HG03354 (cell line): ENCODE data around the gene DLAT.
"Not testable (repeated sequence)": the region's sequence is repeated elsewhere in the genome, so short reads cannot be mapped to it uniquely, and the experiment has no call there.

Experiments
- ATAC-seq: cut with Tn5 transposase; IDR thresholded peaks from one replicate; pipeline ENCODE4 v1.9.1; 2021; ENCODE audit warnings: mild to moderate bottlenecking; ENCODE audit not compliant: unreplicated experiment, poor library complexity, severe bottlenecking

Gene DLAT

DNA sequence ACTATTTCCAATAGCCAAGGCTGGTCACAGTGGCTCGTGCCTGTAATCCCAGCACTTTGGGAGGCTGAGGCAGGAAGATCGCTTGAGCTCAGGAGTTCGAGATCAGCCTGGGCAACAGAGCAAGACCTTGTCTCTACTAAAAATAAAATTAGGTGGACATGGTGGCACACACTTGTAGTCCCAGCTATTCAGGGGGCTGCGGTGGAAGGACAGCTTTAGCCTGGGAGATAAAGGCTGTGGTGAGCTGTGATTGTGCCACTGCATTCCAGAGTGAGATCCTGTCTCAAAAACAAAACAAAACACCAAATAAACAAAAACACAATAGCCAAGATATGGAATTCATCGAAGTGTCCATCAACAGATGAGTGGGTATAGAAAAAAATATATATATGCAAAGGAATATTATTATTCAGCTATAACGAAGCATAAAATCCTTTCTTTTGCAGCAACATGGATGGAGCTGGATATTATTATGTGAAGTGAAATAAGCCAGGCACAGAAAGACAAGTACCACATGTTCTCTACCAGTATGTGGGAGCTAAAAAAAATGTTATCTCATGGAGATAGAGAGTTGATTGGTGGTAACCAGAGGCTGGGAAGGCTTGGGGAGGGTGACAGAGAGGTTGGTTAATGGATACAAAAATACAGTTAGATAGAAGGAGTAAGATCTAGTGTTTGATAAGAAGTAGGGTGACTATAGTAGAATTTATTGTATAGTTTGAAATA, 22.6 kb upstream of the DLAT start:
- ATAC-seq, result no peak

DNA sequence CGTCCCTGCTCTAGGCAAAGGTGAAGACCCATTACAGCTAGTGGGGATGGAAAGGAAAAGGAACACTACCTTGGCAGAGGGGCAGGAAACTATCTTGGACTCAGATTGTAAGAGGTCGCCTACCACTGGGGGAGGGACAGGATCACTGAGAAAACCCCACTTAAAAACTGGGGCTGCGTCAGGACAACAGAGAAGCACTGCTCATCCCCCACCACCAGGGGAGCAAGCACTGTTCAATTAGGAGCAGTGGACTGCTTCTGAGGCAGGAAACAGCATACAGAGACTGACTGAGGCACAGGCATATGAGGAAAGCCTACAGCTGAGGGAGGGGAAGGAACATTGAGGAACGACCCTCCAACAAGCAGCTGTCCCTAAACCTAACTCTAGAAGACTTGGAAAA, 20.8 kb upstream of the DLAT start:
- ATAC-seq, result peak; percentile 95

DNA sequence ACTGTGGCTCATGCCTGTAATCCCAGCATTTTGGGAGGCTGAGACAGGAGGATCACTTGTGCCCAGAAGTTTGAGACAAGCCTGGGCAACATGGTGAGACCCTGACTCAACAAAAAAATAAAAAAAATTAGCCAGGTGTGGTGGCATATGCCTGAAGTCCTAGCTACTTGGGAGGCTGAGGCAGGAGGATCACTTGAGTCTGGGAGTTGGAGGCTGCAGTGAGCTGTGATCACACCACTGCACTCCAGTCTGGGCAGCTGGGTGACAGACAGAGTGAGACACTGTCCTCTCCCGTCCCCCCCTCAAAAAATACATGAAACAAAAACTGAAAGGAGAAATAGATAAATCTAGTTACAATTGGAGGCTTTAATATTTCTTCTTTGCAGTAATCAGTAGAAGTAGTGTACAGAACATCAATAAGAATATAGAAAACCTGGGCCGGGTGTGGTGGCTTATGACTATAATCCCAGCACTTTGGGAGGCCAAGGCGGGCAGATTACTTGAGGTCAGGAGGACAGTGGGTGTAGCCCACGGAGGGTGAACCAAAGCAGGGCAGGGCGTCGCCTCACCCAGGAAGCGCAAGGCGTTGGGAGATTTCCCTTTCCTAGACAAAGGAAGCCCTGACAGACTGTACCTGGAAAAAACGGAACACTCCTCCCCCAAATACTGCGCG, 19.6 kb upstream of the DLAT start:
- no peak for ATAC-seq

DNA sequence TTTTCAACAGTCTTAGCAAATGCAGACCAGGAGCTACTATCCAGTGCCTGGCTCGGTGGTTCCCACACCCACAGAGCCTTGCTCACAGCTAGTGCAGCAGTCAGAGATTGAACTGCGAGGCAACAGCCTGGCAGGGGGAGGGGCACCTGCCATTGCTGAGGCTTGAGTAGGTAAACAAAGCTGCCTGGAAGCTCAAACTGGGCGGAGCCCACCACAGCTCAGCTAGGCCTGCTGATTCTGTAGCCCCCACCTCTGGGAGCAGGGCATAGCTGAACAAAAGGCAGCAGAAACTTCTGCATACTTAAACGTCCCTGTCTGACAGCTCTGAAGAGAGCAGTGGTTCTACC, 19.1 kb upstream of the DLAT start:
- not testable (repeated sequence) for ATAC-seq

DNA sequence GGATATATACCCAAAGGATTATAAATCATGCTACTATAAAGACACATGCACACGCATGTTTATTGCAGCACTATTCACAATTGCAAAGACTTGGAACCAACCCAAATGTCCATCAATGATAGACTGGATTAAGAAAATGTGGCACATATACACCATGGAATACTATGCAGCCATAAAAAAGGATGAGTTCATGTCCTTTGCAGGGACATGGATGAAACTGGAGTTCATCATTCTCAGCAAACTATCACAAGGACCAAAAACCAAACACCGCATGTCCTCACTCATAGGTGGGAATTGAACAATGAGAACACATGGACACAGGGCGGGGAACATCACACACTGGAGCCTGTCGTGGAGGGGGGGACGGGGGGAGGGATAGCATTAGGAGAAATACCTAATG, 13.8 kb upstream of the DLAT start:
- ATAC-seq, result not testable (repeated sequence)

DNA sequence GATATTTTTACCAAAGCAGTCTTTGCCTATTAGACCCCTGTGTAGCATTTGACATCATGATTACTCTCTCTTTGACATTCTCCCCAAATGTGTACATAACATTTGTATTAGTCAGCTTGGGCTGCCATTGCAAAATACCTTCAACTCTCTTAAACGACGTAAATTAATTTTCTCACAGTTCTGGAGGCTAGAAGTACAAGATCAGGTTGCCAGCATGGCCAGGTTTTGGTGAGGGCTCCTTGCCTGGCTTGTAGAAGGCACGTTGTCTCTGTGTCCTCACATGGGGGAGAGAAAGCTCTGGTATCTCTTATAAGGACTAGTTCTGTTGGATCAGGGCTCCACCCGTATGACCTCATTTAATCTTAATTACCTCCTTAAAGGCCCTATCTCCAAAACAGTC, 12.3 kb upstream of the DLAT start:
- ATAC-seq, result no peak

DNA sequence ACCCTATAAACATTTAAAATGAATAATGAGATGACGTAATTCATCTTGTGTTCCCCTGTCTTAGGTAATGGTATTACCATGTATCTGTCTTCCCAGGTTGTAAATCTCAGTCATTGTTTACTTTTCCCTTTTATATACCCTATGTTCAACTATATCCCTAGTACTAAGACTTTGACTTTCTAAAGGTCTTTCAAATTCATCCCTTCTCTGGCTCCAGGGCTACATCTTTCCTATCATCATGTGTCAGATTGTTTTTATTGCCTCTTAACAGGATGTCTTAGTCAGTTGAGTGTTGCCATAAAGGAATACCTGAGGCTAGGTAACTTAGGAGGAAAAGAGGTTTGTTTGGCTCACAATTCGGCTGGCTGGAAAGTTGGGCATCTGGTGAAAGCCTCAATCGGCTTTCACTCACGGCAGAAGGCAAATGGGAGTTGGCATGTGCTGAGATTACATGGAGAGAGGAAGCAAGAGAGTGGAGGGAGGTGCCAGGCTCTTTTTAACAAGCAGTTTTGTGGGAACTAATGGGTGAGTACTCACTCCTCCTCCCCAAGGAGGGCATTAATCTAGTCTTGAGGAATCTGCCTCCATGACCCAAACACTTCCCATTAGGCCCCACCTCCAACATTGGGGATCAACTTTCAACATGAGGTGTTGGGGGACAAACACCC, 11.6 kb upstream of the DLAT start:
- no peak for ATAC-seq

DNA sequence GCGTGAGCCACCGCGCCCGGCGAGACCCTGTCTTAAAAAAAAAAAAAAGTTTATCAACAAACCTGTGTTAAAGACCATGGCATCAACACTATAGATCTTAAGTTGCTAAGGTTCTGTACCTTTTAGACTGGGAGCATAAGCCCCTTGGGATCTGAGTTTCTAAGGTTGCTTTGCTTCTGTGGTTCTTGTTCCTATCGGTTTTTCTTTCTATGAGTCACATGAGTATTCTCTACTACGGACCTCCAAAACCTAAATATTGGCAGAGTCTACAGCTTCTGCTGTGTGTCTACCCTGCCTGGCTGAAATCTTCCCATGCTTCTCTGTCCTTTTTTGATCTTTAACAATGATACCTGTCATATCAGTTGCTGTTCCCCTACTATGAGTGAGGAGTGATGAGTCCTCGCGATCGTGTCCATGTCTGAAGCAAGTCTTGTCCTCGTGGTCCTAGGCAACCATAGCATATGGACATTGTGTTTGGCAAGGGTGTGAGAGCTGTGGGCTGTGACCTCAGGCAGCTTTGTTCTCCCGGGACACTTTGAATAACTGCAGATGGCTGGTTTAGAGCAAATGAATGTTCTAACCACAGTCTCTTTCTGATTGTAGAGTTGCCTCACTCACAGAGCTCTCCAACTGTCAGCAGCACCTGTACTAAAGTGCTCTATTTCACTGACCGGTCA, 9.0 kb upstream of the DLAT start:
- peak; percentile 91 for ATAC-seq

DNA sequence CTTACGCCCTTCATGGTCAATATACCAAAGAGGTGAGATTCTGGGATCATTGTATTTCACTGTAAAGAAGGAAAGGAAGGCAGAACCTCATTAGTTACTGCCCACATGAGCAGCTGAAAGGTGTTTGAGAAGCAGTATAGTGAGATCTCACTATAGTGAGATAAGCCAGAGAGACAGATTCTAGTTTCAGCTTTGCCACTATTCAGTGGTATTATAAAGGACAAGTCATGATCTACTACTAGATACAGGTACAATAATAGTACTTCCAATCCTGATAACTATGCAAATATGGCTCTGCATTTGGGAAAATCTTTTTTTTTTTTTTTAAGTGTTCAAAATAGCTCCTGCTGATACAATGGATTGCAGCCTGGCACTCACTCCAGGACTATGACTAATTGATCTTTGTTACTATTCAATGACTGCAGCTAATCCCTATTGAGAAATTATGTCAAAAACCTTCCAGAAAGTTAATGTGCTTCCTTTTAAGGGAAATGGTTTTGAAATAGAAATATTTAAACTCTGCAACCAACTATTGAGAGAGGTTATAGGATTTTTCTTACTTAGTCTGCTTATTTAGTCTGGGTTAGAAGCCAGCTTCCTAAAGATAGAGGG, 8.3 kb upstream of the DLAT start:
- ATAC-seq, result peak; percentile 62

DNA sequence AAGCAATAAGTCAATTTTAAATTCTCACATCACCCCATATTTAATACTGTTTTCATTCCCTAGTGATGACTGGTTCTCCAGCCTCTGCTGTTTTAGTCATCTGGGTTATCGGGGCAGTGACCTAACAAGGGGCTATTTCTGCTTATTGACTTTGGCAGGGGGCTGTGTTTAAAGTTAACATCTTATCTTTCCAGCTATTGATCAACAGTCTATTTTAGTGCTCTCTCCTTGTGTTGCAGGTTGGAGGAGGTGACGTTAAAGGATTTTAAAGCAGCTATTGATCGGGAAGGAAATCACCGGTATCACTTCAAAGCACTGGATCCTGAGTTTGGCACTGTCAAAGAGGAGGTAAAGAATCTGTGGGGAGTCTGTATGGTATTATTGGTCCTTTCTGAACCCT, 7.7 kb upstream of the DLAT start:
- no peak for ATAC-seq

DNA sequence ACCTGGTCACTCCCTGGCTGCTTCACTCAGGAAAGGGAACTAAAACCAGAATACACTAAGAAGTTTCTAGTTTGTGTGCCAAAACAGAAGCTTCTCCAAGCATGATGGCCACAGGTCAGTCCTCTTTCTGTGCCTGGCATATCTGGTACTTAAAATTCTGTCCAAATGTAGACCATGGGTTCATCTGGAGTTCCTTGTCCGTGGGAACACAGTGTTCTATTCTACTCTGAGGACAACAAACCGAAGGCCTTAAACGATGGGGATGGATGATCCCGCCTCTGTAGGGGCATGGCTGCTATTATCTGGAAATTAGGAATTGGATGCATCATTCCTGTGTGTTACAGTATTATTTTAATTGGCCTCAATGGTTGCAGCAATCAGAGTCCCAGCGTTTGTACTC, 6.1 kb upstream of the DLAT start:
- ATAC-seq, result no peak

DNA sequence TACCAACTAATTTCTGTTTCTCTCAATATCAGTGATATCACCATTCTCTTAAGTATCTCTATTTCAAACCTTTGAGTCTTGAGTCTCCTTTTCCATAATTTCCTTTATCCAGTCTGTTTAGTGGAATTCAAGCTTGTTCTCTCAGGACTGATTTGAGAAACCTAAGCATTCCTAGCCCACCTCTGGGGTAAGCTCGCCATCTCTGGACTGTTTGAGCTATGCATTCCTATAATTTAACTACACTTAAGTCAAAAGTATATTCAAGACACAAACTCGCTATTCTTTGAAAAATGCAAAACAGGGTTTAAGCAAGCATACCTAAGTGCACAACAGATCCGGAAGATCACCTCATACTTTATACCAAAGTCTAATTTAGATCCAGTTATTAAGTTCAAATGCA, 2.1 kb upstream of the DLAT start:
- ATAC-seq, result no peak

DNA sequence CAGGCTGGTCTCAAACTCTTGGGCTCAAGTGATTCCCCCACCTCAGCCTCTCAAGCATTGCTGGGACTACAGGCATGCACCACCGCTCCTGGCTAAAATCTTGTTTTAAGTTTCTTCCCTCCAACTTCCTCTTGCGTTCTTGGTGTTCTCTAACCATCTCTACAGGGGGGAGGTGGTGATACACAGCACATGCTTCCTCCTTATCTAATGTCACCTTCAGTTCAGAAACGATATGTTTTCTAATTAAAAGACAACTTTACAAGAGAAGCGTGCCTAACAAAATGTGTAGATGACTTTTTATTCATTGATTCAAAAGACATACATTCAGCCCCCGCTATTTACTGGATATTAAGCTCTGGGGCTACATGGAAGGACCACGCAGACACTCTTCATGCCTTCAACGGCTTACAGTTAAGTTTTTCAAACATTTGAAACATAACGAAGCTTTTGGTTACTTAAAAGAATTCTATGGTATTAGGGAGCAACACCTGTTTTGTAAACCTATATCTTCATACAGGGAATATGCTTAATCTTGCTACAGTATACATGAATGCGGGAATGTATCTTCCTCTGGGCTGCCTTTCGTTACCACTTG, 933 bp upstream of the DLAT start:
- peak; percentile 41 for ATAC-seq

DNA sequence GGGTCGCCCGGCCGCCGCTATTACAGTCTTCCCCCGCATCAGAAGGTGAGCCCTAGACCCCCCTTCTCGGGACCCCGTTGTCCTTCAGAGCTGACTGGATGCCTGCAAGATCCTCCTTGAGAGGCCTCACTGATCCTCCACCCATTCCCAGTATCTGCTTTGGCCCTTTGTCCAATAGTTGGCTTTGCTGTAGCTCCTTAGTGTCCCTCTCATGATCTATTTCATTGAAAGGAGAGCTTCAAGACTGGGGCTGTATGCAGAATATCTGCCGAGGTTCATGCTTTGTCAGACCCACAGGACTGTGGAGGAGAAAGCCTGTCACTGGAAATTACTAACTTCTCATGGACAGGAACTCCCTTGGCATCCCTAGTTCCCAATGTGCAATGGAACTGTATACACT, 499 bp downstream of the DLAT start:
- no peak for ATAC-seq

DNA sequence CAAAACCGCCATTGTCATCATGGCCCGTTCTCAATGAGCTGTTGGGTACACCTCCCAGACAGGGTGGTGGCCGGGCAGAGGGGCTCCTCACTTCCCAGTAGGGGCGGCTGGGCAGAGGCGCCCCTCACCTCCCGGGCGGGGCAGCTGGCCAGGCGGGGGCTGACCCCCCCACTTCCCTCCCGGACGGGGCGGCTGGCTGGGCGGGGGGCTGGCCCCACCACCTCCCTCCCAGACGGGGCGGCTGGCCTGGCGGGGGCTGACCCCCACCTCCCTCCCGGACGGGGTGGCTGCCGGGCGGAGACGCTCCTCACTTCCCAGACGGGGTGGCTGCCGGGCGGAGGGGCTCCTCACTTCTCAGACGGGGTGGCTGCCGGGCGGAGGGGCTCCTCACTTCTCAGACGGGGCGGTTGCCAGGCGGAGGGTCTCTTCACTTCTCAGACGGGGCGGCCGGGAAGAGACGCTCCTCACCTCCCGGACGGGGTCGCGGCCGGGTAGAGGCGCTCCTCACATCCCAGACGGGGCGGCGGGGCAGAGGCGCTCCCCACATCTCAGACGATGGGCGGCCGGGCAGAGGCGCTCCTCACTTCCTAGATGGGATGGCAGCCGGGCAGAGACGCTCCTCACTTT, 1.7 kb downstream of the DLAT start:
- not testable (repeated sequence) for ATAC-seq

DNA sequence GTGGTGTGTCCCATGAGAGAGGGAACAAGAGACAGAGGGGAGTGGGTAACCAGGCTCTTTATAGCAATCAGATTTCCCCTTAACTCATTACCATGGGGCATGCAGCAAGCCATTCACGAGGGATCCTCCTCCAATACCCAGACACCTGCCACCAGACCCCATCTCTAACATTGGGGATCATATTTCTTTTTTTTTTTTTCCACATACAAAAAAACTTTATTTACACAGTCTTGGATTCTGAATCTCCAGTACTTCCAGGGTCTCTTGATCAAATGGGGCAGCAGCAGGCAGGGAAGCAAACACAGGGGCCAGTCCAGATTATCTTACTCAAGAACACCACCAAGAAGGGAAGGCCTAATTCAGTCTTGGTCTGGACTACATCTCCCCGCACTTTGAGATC, 4.3 kb downstream of the DLAT start:
- no peak for ATAC-seq

DNA sequence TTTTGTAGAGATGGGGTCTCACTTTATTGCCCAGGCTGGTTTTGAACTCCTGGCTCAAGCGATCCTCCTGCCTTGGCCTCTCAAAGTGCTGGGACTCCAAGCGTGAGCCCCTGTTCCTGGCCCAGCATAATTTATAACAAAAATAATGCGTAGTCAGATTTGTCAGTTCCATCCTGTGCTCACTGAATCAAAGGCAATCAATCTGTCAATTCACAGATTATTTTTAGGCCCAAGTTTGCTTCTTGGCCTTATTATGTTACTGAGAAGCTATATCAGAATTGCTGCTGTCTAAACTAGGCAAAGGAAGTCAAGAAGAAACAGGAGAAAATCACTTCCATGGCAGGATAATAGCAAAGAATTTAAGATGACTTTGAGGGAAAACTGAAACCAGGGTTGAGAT, 8.7 kb downstream of the DLAT start:
- ATAC-seq, result no peak

DNA sequence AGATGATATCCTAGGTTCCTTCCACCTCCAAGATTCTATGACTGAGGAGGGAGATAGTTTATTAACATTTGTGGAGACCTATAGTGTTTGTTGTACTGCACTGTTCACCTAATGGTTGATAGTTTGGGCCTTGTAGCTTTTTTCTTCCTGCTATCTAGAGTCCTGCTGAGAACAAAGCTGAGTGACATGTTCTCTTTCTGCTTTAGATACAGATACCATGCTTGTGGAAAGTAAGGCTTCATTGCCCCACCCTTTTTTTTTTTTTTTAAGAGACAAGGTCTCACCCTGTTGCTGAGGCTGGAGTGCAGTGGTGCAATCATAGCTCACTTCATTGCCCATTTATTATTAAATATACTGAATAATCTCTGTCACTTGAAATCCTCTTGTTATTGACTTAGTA, 12.3 kb downstream of the DLAT start:
- ATAC-seq, result no peak

DNA sequence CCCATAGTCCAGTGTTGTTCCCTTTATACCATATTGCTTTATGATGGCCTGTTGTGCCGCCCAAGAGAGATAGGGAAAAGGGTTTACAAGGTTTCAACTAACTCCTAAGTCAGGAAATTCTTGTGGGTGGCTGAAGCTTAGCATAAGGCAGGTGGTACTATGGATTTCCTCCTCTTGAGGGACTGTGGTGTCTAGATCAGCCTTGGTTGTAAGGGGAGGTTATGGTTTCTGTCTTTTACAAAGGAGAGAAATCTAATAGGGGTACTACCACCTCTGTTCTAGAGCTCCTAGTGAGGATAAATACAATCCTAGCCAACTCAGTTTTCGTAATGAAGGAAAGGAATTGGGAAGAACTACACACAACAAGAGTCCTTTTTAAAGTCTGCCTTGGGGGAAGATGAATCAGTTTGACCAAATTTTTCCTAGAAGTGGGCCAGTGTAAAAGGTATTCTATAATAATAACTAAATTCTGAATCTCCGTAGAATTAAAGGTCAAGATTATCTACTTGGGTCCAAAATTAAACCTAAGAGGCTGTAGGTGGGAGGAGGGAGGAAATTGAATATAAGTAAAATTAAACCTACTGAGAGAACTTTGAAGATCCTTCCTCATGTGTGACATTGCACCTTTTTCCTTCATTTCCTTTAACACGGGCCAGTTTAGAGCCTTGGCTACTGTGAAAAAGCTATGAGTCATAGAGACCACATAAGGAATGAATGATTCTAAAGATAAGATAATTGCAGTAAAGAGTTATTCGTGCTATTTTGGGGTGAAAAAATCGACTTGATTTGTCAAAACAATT, 17.2 kb downstream of the DLAT start:
- no peak for ATAC-seq
